Body of pancreas (tissue), 4 donors: ENCODE measurements around the gene CAB39L. TPM values are rescaled to one million over a fixed set of nuclear protein-coding genes. Genes with fewer than 3 reads are reported as not detected.

Source experiments
- ATAC-seq: fragments of 150-250 bp; one replicate; pipeline ENCODE4 v1.9.1; 2016
- DNase-seq, 4 donors: peaks; one replicate each; pipeline ENCODE4 v3.0.0-alpha.2; 2019
- H3K27ac ChIP-seq, 4 donors: fragments of 200-600 bp; sonication (generic); 1 replicate in 3 of 4; 2 replicates in 1 of 4; pipeline versions ENCODE4 v1.5.1 to v1.6.1; 2016 to 2019; ENCODE audit warnings: mild to moderate bottlenecking in 1 of 4, mixed read lengths in 1 of 4, moderate library complexity in 1 of 4
- H3K27me3 ChIP-seq, 2 donors: fragments of 200-600 bp; sonication (generic); one replicate each; pipeline ENCODE4 v1.6.0; 2016; ENCODE audit warnings: mild to moderate bottlenecking in 1 of 2
- H3K36me3 ChIP-seq, 2 donors: fragments of 200-600 bp; sonication (generic); replicated peaks in 1 of 2; 2 replicates each; pipeline ENCODE4 v1.5.1; 2016; ENCODE audit warnings: low read depth in 2 of 2; ENCODE audit not compliant: insufficient read depth in 1 of 2
- H3K4me1 ChIP-seq: fragments of 200-600 bp; sonication (generic); one replicate; pipeline ENCODE4 v1.6.0; 2016
- H3K4me3 ChIP-seq, 2 donors: fragments of 200-600 bp; sonication (generic); 1 replicate in 1 of 2; 2 replicates in 1 of 2; pipeline ENCODE4 v1.5.1; 2016 to 2019
- H3K9me3 ChIP-seq, 3 donors: fragments of 200-600 bp; sonication (generic); 1 replicate in 2 of 3; 2 replicates in 1 of 3; pipeline ENCODE4 v1.5.1; 2016
- POLR2A ChIP-seq, 3 donors: fragments of 450-650 bp; IDR thresholded peaks; one replicate each; pipeline ENCODE4 v1.6.1; 2016; ENCODE audit warnings: antibody characterized with exemption in 3 of 3, mild to moderate bottlenecking in 2 of 3
- WGBS, 2 donors: methylation state at CpG; one replicate each; pipeline ENCODE4 v1.1.5; 2017; 5-methylcytosine and 5-hydroxymethylcytosine counted together
- intact Hi-C: fragments of 100-400 bp; cut with DNase I; formaldehyde crosslinking; loops from one replicate; pipeline ENCODE4 v1.15.1; 2023
- total RNA-seq, 2 donors: library from RNA; depleted of rRNA; stranded (reverse); fragments of >200 nt; gene quantifications; one replicate each; pipeline ENCODE4 v1.1.0, GENCODE V29; 2016
- TF ChIP-seq, protein P1 (sequence below), 7 experiments: fragments of 450-650 bp in 4 of 7; fragments of 200-600 bp in 3 of 7; sonication (generic) in 3 of 7; IDR thresholded peaks; one replicate each; pipeline ENCODE4 v1.5.1; 2016 to 2019; ENCODE audit warnings: antibody characterized with exemption in 7 of 7

CAB39L gene
- total RNA-seq, 2 donors from 2014 or later = 6.9 to 13.0 TPM

DNA sequence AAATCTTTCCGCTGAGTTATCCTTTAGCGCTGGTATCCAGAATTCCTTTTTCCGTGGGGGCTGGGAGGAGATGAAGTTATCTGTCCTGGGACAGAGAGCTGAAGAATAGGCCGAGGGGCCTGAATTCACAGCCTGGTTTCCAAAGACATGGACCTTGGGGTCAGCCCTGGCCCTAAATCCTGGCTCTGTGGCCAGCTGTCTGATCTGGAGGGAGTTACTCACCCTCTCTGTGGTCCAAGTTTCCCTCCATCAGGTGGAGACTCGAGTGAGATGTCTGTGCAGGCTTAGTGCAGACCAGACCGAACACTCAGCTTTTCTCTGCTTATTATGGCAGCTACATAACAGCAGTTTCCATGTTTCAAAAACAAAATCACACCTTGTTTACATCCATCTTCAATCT, 136.5 kb downstream of the CAB39L start:
- H3K27ac ChIP-seq = peak overlapping the region; percentile 84 to 91 (median 87)
- DNase-seq (peak in 1 of 4 donors; percentile 29), ATAC-seq (no peak)
- no peaks in the 10 kb centered on the region for H3K27me3 ChIP-seq
- H3K4me1 ChIP-seq = peaks cover 47% of the 10 kb centered on the region
- H3K36me3 ChIP-seq = no peaks in the 10 kb centered on the region
- H3K9me3 ChIP-seq = no peaks in the 10 kb centered on the region
- H3K4me3 ChIP-seq = no peak overlapping the region
- intact Hi-C loops = no loop called here
- TF ChIP-seq, protein P1, sequence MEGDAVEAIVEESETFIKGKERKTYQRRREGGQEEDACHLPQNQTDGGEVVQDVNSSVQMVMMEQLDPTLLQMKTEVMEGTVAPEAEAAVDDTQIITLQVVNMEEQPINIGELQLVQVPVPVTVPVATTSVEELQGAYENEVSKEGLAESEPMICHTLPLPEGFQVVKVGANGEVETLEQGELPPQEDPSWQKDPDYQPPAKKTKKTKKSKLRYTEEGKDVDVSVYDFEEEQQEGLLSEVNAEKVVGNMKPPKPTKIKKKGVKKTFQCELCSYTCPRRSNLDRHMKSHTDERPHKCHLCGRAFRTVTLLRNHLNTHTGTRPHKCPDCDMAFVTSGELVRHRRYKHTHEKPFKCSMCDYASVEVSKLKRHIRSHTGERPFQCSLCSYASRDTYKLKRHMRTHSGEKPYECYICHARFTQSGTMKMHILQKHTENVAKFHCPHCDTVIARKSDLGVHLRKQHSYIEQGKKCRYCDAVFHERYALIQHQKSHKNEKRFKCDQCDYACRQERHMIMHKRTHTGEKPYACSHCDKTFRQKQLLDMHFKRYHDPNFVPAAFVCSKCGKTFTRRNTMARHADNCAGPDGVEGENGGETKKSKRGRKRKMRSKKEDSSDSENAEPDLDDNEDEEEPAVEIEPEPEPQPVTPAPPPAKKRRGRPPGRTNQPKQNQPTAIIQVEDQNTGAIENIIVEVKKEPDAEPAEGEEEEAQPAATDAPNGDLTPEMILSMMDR (IDR thresholded peaks at IDR 0.05) = no peak
- no peak for TF ChIP-seq POLR2A (IDR thresholded peaks at IDR 0.05)
- WGBS, 2 donors = 90 to 93% methylated on average over 6 of the region's 6 CpGs

DNA sequence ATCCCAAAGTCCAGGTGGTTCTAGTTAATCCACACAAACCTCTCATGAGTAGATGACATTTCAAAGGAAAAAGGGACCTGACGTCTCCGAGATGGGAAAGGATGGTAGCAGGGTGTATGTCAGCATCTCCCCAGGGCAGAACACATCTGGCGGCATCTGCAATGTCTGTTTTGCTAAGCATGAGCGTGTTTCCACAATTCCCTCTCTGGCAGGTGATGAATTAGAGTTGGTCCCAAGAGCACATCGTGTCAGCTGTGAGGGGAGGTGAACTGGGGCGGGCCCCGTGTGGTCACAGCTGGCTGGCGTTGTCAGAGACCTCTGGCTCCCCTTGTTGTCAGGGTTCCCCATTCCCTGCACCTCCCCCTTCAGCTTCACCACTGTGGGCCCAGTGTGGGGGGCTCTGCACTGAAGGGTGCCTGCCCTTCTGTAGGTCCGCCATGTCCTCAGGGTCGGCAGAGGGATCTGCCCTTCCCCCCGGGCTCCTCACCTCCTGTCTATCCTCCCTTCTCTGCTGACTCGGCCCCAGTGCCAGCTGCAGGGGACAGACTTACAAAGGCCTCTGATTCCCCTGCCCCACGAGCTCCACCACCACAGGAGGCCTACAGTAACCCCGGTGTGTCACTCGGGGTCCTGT, 138.0 kb downstream of the CAB39L start:
- no peak for DNase-seq
- WGBS, 2 donors = 82 to 89% methylated on average over 15 of the region's 15 CpGs
- intact Hi-C loops = no loop called here
- TF ChIP-seq, protein P1 (IDR thresholded peaks at IDR 0.05) = no peak
- no peak for TF ChIP-seq POLR2A (IDR thresholded peaks at IDR 0.05)
- no peak for ATAC-seq
- Histone ChIP-seq H3K4me1 (peaks cover 55% of the 10 kb centered on the region), H3K4me3 (no peak overlapping the region), H3K27me3 (no peaks in the 10 kb centered on the region), H3K9me3 (no peaks in the 10 kb centered on the region), H3K36me3 (no peaks in the 10 kb centered on the region), H3K27ac (no peak overlapping the region)

DNA sequence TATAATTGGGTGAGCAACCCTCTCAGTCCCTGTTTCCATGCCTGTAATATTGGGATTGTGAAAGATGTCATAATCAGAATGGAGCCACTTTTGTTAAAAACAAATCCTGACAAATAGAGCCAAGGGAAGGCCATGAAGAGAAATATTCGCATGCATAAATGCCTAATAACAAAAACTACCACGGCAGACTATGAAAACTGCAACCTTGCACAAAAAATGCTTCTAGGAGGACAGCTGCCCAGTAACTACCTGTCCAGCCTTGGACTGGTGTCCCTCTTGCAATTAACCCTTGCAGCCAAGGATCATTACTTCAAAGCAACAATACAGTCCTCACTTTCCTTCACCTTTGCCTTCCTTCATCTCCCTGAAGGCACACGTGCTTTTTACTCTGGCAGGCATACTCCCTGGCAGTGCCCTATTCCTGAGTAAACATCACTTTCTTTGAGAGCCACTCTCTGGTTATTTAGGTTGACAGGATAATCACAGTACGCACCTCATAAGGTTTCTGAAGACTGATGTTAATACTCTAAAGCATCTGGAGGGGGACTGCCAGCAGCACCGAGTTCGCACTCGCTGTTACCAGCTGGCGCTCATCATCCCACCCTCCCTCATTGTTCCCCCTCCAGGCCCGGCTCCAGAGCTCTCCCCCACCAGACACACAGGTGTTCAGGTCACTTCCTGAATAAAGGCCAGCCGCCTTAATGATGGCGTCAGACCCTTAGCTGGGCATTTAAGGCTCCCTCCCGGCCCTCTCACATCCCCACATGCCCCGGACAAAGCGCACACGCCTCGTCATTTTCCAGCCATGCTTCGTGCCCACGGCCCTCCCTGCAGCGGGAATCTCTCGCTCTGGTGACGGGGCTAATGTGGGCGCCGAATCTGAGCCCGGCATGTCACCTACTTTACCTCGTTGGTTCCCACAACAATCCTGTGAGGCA, 138.8 kb downstream of the CAB39L start:
- TF ChIP-seq POLR2A (IDR thresholded peaks at IDR 0.05) = no peak
- TF ChIP-seq, protein P1 (IDR thresholded peaks at IDR 0.05) = no peak
- DNase-seq (no peak), ATAC-seq (no peak)
- Histone ChIP-seq H3K27me3 (no peaks in the 10 kb centered on the region), H3K4me3 (no peak overlapping the region), H3K4me1 (peaks cover 55% of the 10 kb centered on the region), H3K36me3 (no peaks in the 10 kb centered on the region), H3K27ac (peak overlapping the region in 2 of 4 donors; percentile 62 to 72), H3K9me3 (no peaks in the 10 kb centered on the region)
- intact Hi-C loops = loop anchor here (5.0 kb wide), 1 partner anchor 297 kb away; no protein-coding TSS in a partner anchor
- 88 to 92% methylated on average over 25 of the region's 25 CpGs for WGBS, 2 donors

DNA sequence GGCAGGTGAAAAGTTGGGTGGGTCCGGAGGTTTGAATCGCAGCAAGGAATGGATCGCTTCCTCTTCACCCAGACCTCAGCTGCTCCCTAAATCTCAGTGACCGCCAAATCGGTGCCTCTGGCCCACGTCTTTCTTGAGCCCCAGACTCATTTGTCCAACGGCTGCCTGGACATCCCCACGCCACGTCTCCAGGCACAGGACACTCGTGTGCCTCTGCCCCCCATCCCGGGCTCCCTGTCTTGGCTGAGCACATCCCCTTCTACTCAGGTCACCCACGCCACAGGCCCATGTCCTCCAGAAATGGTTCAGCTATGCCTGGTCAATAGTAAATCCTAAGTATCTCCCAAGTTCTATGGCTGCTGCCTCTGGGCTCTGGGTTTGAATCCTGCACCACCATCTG, 139.5 kb downstream of the CAB39L start:
- intact Hi-C loops = loop anchor here (5.0 kb wide), 1 partner anchor 298 kb away; no protein-coding TSS in a partner anchor
- DNase-seq (no peak), ATAC-seq (no peak)
- no peaks in the 10 kb centered on the region for H3K27me3 ChIP-seq
- H3K27ac ChIP-seq = peak overlapping the region in 3 of 4 donors; percentile 50 to 72 (median 62)
- no peak overlapping the region for H3K4me3 ChIP-seq
- H3K4me1 ChIP-seq = peaks cover 53% of the 10 kb centered on the region
- H3K36me3 ChIP-seq = no peaks in the 10 kb centered on the region
- TF ChIP-seq, protein P1 (IDR thresholded peaks at IDR 0.05) = no peak
- no peak for TF ChIP-seq POLR2A (IDR thresholded peaks at IDR 0.05)
- no peaks in the 10 kb centered on the region for H3K9me3 ChIP-seq
- WGBS, 2 donors = 89 to 92% methylated on average over 12 of the region's 12 CpGs
